ENCODE data around the gene HOXB13.

The HOXB13 gene

GRCh38 chr17:48745381-48746275, 17.1 kb upstream of the HOXB13 start:
- peaks cover 0 to 17% (median 6%) of the 10 kb centered on the region in 11 experiments; a peak in 6 of 22 replicates for H3K9me3 ChIP-seq (replicated peaks in 1 of 11)
- peaks cover 0 to 17% (median 0%) of the 10 kb centered on the region in 10 experiments; a peak in 2 of 20 replicates for H3K4me1 ChIP-seq
- peaks cover 100% of the 10 kb centered on the region in 11 experiments for H3K27me3 ChIP-seq
- H3K36me3 ChIP-seq = no peaks in the 10 kb centered on the region
- H3K4me2 ChIP-seq = no peak overlapping the region
- H4K20me1 ChIP-seq = peaks cover 0 to 89% (median 66%) of the 10 kb centered on the region in 11 experiments; a peak in 19 of 22 replicates
- H3K4me3 ChIP-seq = no peak overlapping the region
- no peak overlapping the region for H3K9ac ChIP-seq
- no peak overlapping the region for H3K27ac ChIP-seq
- TF ChIP-seq Cebpa-rat (IDR thresholded peaks at IDR 0.05) = no peak

DNA sequence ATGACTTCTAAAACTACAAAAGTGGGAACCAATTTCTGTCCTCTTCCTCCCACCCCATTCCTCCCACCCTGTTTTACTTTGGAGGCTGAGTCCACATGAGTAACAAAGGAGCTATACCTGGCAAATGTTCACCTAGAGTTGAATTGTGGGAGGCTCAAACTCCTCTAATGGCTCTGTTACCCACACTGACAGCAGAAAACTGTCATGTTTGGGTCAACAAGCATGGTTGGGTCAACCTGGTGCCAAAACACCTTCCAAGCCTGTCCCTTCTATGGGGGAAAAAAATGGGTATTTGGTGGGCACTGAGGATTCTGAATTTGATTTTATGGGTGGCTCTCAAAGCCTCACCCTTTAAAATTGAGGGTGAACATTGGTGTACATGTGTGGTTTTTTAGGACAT, 12.0 kb upstream of the HOXB13 start:
- peaks cover 0 to 44% (median 18%) of the 10 kb centered on the region in 11 experiments; a peak in 15 of 22 replicates for H3K9me3 ChIP-seq (replicated peaks in 1 of 11)
- no peaks in the 10 kb centered on the region for H3K36me3 ChIP-seq
- H3K4me3 ChIP-seq = no peak overlapping the region
- no peak overlapping the region for H3K4me2 ChIP-seq
- peaks cover 0 to 7% (median 0%) of the 10 kb centered on the region in 10 experiments; a peak in 2 of 20 replicates for H3K4me1 ChIP-seq
- H4K20me1 ChIP-seq = peaks cover 0 to 77% (median 58%) of the 10 kb centered on the region in 11 experiments; a peak in 17 of 22 replicates
- H3K27ac ChIP-seq = no peak overlapping the region
- peaks cover 100% of the 10 kb centered on the region in 11 experiments for H3K27me3 ChIP-seq
- no peak overlapping the region for H3K9ac ChIP-seq
- no peak for TF ChIP-seq Cebpa-rat (IDR thresholded peaks at IDR 0.05)

- no peak for TF ChIP-seq Cebpa-rat (IDR thresholded peaks at IDR 0.05)
- H4K20me1 ChIP-seq = peaks cover 0 to 79% (median 60%) of the 10 kb centered on the region in 11 experiments; a peak in 17 of 22 replicates
- H3K27ac ChIP-seq = no peak overlapping the region
- no peak overlapping the region for H3K4me3 ChIP-seq
- H3K4me2 ChIP-seq = no peak overlapping the region
- H3K27me3 ChIP-seq = peaks cover 100% of the 10 kb centered on the region in 11 experiments
- H3K9me3 ChIP-seq (replicated peaks in 1 of 11) = peaks cover 0 to 44% (median 18%) of the 10 kb centered on the region in 11 experiments; a peak in 15 of 22 replicates
- no peaks in the 10 kb centered on the region for H3K4me1 ChIP-seq
- H3K9ac ChIP-seq = no peak overlapping the region
- no peaks in the 10 kb centered on the region for H3K36me3 ChIP-seq
Measured at GRCh38 chr17:48738803-48739526, 10.4 kb upstream of the HOXB13 start.

DNA sequence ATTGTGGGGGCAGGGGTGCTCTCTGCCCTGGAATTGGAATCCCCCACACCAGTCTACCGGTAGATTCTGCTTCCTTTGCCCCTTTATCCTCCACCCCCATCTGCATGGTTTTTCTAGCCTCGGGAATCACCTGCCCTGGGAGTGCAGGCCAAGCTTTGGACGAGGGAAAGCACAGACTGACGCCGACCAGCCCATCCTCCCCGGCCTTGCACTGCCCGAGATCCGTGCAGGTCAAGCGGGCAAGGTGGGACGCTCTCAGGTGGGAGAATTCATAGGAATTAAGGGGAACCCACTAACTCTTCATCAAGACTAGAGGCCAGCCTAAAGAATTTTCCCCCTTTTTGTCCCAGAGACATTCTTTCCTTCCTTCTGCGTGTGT, 9.9 kb upstream of the HOXB13 start:
- Histone ChIP-seq H3K27me3 (peaks cover 100% of the 10 kb centered on the region in 11 experiments), H3K4me1 (no peaks in the 10 kb centered on the region), H4K20me1 (peaks cover 0 to 79% (median 62%) of the 10 kb centered on the region in 11 experiments; a peak in 17 of 22 replicates), H3K9me3 (replicated peaks in 1 of 11) (peaks cover 0 to 44% (median 18%) of the 10 kb centered on the region in 11 experiments; a peak in 15 of 22 replicates), H3K4me3 (no peak overlapping the region), H3K9ac (no peak overlapping the region), H3K27ac (no peak overlapping the region), H3K4me2 (no peak overlapping the region), H3K36me3 (no peaks in the 10 kb centered on the region)
- TF ChIP-seq Cebpa-rat (IDR thresholded peaks at IDR 0.05) = no peak

DNA sequence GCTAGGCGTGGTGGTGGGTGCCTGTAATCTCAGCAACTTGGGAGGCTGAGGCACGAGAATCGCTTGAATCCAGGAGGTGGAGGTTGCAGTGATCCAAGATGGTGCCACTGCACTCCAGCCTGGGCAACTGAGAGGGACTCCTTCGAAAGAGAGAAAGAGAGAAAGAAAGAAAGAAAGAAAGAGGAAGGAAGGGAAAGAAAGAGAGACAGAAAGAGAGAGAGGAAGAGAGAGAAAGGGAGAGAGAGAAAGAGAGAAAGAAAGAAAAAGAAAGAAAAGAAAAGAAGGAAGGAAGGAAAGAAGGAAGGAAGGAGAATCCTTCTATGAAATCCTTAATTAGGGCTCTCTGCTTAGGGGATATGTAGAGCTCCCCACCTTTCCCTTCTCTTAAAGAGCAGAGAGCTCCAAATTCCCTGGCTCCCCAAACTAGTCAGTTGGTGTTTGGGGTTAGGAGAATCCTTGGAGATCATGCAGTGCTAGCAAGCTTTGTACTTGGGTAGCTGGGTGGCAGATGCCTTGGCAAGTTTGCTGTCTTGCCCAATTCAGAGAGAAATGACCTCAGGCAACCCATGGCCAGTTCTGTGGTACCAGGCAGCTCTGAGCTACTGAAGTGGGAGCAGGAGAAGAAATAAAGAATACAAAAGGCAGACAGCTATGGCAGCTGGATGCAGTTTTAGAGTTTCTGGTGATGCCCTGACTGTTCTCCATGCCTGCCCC, 8.9 kb upstream of the HOXB13 start:
- Histone ChIP-seq H3K27me3 (peaks cover 100% of the 10 kb centered on the region in 11 experiments), H3K9ac (no peak overlapping the region), H3K27ac (no peak overlapping the region), H3K4me3 (no peak overlapping the region), H3K4me1 (no peaks in the 10 kb centered on the region), H3K9me3 (replicated peaks in 1 of 11) (peaks cover 0 to 44% (median 18%) of the 10 kb centered on the region in 11 experiments; a peak in 15 of 22 replicates), H3K4me2 (no peak overlapping the region), H4K20me1 (peaks cover 0 to 79% (median 62%) of the 10 kb centered on the region in 11 experiments; a peak in 17 of 22 replicates), H3K36me3 (no peaks in the 10 kb centered on the region)
- no peak for TF ChIP-seq Cebpa-rat (IDR thresholded peaks at IDR 0.05)

- no peaks in the 10 kb centered on the region for H3K4me1 ChIP-seq
- peaks cover 0 to 87% (median 65%) of the 10 kb centered on the region in 11 experiments; a peak in 17 of 22 replicates for H4K20me1 ChIP-seq
- H3K9me3 ChIP-seq (replicated peaks in 1 of 11) = peaks cover 0 to 25% (median 10%) of the 10 kb centered on the region in 11 experiments; a peak in 12 of 22 replicates
- H3K27ac ChIP-seq = no peak overlapping the region
- no peak for TF ChIP-seq Cebpa-rat (IDR thresholded peaks at IDR 0.05)
- peaks cover 100% of the 10 kb centered on the region in 11 experiments for H3K27me3 ChIP-seq
- no peaks in the 10 kb centered on the region for H3K36me3 ChIP-seq
- no peak overlapping the region for H3K4me2 ChIP-seq
- H3K9ac ChIP-seq = no peak overlapping the region
- H3K4me3 ChIP-seq = no peak overlapping the region
Measured at GRCh38 chr17:48735062-48735351, 6.5 kb upstream of the HOXB13 start.

DNA sequence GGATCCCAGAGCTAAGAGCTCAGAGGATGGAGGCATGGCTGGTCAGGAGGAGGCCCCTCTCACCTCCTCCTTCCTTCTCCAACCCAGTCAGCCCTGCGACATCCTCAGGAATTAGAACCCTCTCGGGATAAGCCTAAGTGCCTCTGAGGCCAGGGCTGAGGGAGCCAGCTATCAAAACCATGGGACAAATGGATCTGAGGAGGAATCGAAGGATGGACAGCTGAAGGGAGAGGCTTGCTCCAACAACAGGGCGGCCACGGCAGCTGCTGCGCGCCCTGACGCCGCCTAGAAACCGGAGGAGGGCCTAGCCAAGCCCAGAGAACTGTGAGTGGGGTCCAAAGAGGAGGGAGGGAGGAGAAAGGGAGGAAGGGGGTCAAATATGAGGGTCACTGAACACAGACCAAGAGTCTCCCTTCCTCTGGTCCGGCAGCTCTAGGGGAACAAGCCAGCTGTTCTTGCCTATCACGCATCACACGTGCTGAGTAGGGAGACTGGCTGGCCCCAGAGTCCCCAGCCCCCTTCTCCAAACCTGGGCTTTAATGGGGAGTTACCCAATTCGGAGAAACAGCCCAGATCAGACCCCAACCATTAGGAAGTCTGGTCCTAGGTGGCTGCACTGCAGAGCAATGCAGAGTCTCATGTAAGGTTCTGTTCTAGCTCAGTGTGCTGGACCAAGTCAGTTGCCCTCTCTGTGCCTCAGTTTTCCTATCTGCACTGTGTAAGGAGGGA, 5.9 kb upstream of the HOXB13 start:
- H3K4me1 ChIP-seq = peaks cover 0 to under 1% (median 0%) of the 10 kb centered on the region in 10 experiments; a peak in 1 of 20 replicates
- H3K4me2 ChIP-seq = no peak overlapping the region
- no peak for TF ChIP-seq Cebpa-rat (IDR thresholded peaks at IDR 0.05)
- peaks cover 0 to 20% (median 10%) of the 10 kb centered on the region in 11 experiments; a peak in 12 of 22 replicates for H3K9me3 ChIP-seq (replicated peaks in 1 of 11)
- H3K4me3 ChIP-seq = no peak overlapping the region
- H3K9ac ChIP-seq = no peak overlapping the region
- no peak overlapping the region for H3K27ac ChIP-seq
- H3K27me3 ChIP-seq = peaks cover 100% of the 10 kb centered on the region in 11 experiments
- peaks cover 0 to 92% (median 67%) of the 10 kb centered on the region in 11 experiments; a peak in 17 of 22 replicates for H4K20me1 ChIP-seq
- no peaks in the 10 kb centered on the region for H3K36me3 ChIP-seq

Data from BLaER1 treated with 17β-estradiol and CSF1 and Interleukin-3, amounts not matched to agents 10 nM and 100 nM (cell line).